Suppressor macrophage treated with lipopolysaccharide for 4 hours (primary cell): ENCODE results near the gene FAM25A.
"Not testable (repeated sequence)": the region's sequence is repeated elsewhere in the genome, so short reads cannot be mapped to it uniquely, and the experiment has no call there.

Experiments
- DNase-seq: peaks from one replicate; pipeline ENCODE4 v3.0.0-alpha.2; 2020

The FAM25A gene

DNA sequence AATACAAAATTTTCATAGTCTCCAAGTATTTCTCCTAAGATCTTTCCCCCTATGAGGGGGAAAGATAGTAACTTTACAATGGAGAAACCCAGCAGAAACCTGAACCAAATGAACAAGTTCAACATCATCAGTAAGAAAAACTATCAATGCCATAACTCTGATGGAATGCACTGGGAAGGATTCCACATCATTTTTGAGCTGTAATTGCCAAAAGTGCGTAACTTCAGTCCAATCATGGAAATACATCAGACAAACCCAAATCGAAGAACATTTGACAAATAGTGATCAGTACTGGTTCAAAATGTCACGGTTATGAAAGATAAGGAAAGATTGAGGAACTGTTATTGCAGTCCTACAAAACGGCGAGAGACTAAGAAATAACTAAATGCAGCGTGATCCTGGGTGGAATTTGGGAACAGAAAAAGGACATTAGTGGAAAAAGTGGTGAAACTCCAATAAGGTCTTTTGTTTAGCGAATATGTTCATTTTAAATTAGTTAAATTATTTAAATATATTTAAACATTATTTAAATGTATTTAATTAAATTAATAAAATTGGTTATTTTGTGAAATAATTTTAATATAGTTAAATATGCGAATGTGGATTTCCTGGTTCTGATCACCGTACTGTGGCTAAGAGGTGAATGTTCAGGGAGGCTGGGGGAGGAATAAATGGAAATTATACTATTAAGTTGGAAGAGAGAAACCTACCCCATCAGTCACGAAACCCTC is 4.9 kb upstream of the FAM25A start:
- DNase-seq: not testable (repeated sequence)

GRCh38 chr10:87018127-87018526 is 2.0 kb upstream of the FAM25A start:
- not testable (repeated sequence) for DNase-seq

DNA sequence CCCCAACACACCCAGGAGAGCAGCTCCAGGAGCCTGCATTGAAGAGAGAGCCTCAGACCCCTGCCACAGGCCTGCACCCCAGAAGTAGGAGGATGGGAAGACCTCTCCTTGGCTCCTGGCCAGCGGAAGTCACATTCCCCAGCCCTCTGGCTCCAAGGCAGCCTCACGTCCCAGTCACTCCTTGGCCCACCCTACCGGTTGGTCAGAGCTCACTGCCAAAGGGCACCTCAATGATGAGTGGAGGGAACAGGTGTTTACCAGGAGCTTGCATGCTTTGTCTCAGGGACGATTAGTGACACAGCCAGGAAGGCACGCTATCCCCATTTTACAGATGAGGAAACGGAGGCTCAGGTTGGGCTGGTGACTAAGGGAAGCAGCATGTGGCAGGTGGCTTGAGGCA is 1.0 kb upstream of the FAM25A start:
- not testable (repeated sequence) for DNase-seq

GRCh38 chr10:87019504-87019903 is 590 bp upstream of the FAM25A start:
- not testable (repeated sequence) for DNase-seq

GRCh38 chr10:87025285-87025958 is 5.3 kb downstream of the FAM25A start:
- DNase-seq: peak; percentile 66

DNA sequence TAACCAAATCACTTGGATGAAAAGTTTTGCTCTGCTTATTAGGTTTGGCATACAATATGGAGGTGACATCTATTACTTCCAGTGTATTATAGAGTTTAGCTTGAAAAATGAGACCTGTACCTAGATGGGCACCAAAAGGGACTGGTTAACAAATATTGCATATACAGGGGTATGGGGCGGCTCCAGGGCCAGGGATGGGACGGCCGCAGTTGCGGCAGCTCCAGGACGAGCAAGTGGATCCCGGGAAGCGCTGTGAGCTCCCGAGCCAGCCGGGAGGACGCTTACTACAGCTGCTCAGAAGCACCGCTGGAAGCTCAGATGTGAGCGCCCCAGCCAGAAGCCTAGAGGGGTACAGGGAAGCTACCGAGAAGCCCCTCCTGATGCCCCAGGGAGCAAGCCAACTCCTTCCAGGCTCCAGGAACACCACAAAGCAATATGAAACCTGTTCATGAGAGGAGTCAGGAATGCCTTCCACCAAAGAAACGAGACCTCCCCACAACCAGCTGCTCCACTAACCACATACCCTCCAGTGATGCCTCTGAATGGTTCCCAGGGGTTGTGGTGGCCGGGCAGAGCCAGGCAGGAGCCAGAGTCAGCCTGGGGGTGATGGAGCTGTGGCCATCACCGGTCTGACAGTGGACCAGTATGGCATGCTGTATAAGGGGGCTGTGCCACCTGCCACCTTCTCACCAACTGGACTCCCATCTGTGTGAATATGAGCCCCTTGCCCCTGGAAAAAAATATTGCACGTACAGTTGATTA is 6.8 kb downstream of the FAM25A start:
- not testable (repeated sequence) for DNase-seq

DNA sequence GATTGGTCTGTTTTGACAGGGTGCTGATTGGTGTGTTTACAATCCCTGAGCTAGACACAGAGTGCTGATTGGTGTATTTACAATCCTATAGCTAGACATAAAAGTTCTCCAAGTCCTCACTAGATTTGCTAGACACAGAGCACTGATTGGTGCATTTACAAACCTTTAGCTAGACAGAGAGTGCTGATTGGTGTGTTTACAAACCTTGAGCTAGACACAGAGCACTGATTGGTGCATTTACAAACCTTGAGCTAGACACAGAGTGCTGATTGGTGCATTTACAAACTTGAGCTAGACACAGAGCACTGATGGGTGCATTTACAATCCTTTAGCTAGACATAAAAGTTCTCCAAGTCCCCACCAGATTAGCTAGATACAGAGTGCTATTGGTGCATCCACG is 10.3 kb downstream of the FAM25A start:
- not testable (repeated sequence) for DNase-seq

DNA sequence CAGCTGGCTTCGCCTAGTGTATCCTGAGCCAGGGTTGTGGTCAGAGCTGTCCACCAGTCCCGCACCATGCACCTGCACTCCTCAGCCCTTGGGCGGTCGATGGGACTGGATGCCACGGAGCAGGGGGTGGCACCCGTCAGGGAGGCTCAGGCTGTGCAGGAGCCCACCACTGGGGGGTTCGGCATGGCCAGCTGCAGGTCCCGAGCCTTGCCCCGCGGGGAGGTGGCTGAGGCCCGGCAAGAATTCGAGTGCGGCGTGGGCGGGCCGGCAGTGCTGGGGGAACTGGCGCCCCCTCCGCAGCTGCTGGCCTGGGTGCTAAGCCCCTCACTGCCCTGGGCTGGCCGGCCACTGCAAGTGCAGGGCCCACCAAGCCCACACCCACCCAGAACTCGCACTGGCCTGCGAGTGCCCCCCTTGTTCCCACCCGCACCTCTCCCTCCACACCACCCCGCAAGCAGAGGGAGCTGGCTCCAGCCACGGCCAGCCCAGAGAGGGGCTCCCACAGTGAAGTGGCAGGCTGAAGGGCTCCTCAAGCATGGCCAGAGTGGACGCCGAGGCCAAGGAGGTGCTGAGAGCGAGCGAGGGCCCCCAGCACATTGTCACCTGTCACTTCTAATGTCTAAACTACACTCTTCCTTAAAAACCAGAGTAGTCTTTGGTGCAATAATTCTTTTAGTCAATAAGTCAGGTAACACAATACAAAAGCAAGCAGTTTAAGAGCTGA is 11.0 kb downstream of the FAM25A start:
- DNase-seq: no peak

DNA sequence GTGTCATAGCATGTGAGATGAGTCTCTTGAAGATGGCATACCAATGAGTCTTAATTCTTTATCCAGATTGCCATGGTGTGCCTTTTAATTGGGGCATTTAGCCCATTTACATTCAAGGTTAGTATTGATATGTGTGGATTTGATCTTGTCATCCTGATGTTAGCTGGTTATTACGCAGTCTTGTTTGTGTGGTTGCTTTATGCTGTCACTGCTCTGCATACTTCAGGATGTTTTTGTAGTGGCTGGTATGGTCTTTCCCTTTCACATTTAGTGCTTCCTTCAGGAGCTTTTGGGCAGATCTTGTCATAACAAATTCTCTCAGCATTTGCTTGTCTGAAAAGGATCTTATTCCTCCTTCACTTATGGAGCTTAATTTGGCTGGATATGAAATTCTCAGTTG is 16.5 kb downstream of the FAM25A start:
- DNase-seq: peak; percentile 5

DNA sequence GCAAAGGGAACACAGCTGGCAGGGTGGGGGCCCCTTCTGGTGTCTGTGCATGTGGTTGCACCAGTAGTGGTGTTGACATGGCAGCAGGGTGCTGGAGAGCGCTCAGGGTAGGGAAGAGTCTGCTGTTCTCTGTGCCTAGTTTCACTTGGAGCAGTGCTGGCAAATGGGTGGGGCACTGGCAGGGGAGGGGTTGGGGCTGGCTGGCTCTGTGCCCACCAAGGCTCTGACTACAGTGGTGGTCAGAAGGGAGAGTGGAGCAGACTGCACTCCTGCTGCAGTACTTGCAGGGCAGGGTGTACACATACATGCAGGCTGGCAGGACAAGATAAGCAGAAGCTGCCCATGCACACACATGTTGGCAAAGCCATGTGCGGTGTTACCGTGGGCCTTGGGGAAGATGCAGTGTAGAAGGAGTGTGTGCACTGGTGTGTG is 18.2 kb downstream of the FAM25A start:
- no peak for DNase-seq

- no peak for DNase-seq
These were observed 18.7 kb downstream of the FAM25A start for GRCh38 chr10:87038786-87039185.

DNA sequence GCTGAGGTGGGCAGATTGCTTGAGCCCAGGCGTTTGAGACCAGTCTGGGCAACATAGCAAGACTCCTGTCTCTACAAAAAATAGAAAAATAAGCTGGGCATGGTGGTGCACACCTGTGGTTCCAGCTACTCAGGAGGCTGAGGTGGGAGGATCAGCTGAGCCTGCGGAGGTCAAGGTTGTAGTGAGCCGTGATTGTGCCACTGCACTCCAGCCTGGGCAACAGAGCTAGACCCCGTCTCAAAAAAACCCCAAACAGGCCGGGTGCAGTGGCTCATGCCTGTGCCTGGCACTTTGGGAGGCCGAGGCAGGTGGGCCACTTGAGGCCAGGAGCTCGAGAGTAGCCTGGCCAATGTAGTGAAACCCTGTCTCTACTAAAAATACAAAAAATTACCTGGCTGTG is 23.5 kb downstream of the FAM25A start:
- DNase-seq: not testable (repeated sequence)

DNA sequence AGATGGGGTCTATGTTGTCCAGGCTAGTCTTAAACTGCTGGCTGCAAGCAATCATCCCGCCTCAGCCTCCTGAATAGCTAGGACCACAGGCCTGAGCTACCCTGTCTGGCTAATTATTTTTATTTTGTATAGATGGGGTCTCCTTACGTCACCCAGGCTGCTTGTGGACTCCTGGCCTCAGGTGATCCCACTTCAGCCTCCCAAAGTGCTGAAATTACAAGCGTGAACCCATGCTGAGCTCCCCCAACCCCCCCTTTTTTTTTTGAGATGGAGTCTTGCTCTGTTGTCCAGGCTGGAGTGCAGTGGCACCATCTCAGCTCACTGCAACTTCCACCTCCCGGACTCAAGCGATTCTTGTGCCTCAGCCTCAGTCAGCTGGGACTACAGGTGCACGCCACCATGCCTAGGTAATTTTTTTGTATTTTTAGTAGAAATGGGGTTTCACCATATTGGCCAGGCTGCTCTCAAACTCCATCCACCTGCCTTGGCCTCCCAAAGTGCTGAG is 25.4 kb downstream of the FAM25A start:
- no peak for DNase-seq

- no peak for DNase-seq
These were observed 33.0 kb downstream of the FAM25A start for GRCh38 chr10:87053111-87053510.

DNA sequence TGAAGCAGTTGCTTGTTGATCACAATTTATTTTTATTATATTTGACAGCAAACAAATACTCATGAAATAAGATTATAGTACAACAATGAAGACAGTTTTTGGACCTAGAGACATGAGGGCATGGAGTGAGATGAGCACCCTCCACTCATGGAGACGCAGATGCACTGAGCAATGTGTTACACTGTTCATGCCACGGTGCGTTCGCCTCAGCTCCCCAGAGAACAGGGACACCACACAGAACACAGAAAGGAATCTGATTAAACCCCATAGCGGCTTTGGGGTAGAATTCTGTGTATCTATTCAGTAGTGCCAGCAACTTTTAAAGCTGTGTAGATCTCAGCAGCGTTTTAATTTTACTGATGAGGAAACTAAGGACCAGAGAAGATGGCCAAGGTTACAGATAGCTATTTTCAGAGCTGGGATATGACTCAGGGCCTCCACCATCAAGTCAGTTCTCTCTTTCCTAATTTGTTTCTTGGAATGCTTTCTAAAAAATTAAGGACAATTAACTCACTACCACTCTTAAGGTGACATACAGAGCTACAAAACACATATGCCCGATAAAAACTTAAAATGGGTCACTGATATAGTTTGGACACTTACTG is 33.6 kb downstream of the FAM25A start:
- DNase-seq: no peak

DNA sequence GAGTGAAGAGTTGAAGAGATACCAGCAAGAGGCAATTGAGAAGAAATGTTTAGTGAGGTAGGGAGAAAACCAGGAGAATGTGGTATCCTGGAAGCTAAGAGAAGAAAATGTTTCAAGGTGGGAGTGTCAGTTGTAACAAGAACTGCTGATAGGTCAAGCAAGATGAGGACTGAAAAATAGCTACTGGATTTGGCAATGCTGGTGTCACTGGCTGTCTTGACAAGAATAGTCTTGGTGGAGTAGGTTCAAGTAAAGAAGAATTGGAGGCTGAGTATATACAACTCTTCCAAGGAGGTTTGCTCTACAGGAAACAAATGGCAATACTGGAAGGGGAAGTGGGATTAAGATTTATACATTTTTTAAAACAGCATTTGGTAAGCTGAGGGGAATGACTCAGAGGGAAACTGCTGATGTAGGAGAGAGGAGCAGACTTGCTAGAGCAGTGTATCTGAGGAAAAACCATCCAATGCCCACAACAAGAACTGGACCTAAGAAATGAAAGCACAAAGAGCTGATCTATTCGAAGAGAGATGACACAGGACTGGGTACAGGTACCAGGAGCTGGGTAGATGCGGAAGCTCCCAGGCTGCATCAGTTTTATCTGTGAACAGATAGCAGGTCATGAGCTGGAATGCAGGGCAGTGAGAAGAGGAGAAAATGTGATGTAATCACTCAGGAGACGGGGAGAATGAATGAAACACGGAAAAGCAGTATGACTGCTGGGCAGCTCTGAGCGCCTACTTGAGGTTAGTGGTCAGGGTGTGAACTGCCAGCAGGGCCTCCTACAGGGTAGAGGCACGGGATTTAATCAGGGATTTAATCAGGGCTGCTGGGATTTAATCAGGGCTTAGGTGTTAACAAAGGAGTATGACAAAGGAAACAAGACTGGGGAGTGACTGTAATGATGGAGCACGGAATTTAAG is 34.5 kb downstream of the FAM25A start:
- DNase-seq: peak; percentile 89

DNA sequence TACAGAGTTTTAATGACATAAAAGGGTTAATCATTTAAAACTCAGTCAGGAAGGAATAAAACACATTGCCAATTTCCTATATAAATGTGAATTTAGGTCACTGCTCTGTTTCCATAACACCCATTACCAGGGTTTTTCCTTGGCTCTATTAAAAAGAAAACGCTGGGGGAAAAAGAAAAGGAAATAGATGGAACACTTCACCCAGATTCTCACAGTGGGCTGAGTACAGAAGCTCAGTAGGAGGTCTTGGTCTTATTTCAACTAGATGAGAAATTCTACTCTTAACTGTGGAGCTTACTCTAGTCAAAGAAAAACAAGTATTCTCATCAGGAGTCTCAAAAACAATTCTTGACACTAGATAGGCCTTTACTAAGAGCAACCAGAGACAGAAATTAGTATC is 38.1 kb downstream of the FAM25A start:
- no peak for DNase-seq

- DNase-seq: no peak
These were observed 39.3 kb downstream of the FAM25A start for GRCh38 chr10:87059401-87059800.

- no peak for DNase-seq
These were observed 40.3 kb downstream of the FAM25A start for GRCh38 chr10:87060280-87060928.

GRCh38 chr10:87064651-87065050 is 44.6 kb downstream of the FAM25A start:
- no peak for DNase-seq

- DNase-seq: no peak
These were observed 46.1 kb downstream of the FAM25A start for GRCh38 chr10:87066178-87066577.
